GM15510 (cell line): ENCODE measurements around the gene EXOC4.

Source experiments
- POLR2A ChIP-seq: IDR thresholded peaks from 3 replicates; pipeline ENCODE4 v1.6.1; 2011; ENCODE audit warnings: borderline replicate concordance; ENCODE audit not compliant: insufficient read length; ENCODE audit errors: extremely low read depth

Gene EXOC4

DNA sequence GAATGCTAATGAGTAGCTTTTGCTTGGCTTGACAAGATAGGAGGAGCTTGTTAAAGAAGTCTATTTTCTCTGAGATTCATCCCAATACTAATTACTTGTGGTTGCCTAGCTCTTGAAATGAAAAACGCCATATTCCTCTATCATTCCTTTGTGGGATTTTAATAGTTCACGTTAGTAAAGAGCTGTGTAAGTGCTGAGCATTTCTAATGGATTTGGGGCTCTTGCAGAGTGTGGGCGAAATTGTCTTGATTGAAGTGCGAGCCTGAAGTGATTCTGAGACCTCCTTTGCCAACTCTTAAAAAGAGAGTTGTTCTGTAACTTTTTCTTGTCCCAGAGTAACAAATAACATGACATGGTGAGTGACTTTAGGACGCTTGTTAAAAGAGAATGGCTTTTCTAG lies 45.2 kb downstream of the EXOC4 start:
- TF ChIP-seq POLR2A: no peak

- no peak for TF ChIP-seq POLR2A
These were observed 46.8 kb downstream of the EXOC4 start for GRCh38 chr7:133299676-133300075.

GRCh38 chr7:133300088-133300487 lies 47.2 kb downstream of the EXOC4 start:
- TF ChIP-seq POLR2A: no peak

- no peak for TF ChIP-seq POLR2A
These were observed 47.9 kb downstream of the EXOC4 start for GRCh38 chr7:133300811-133301210.

DNA sequence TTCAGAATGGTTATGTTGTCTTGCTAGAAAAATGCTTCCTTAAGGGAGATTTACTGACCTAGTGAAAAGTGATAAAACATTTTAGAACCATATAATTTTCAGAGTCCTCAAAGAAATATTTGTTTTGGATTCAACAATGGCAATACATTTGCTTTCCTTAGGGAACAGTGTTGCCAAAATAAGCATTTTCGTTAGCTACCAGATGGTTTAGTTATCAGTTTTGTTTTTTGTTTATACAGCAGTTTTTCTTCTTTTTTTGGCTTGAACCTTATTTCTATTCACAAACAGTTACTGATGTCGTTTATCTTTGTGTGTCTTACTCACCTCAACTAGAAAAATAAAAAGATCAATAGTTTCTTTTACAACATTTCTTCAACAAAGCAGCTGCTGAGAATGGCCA lies 48.6 kb downstream of the EXOC4 start:
- TF ChIP-seq POLR2A: no peak

DNA sequence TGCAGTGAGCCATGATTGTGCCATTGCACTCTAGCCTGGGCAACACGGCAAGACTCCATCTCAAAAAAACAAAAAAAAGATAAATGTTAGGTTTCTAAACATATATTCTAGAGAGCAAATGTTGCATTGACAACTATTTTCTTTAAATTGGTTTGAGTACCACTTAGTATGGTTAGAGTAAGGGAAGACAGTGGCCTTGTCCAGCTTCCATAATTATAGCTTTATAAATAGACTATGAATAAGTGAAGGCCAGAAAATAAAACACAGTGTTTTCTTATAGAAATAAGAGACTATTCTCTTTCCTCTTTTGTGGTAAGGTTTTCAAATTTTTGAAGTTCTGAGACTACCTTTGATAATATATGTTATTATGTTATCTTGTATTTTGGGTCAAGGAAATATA lies 50.5 kb downstream of the EXOC4 start:
- TF ChIP-seq POLR2A: no peak

DNA sequence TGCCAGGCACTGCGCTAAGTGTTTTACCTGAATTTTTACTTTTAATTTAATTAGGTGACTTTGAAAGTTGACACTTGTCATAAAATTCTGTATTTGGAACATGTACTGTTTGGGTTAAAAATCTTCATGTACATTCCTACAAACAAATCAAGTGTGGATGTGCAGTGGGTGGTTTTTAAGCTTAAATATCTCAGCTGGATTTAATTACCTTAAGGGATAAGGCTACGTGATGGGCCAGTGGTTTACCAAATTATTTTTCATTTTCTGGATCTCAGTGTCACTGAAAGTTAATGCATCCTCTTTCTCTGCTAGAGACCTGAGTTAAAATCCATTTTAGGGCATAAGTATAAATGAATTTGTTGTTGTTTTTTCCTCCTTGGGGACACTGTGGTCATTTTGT lies 51.1 kb downstream of the EXOC4 start:
- TF ChIP-seq POLR2A: no peak

GRCh38 chr7:133309333-133309732 lies 56.5 kb downstream of the EXOC4 start:
- TF ChIP-seq POLR2A: no peak

DNA sequence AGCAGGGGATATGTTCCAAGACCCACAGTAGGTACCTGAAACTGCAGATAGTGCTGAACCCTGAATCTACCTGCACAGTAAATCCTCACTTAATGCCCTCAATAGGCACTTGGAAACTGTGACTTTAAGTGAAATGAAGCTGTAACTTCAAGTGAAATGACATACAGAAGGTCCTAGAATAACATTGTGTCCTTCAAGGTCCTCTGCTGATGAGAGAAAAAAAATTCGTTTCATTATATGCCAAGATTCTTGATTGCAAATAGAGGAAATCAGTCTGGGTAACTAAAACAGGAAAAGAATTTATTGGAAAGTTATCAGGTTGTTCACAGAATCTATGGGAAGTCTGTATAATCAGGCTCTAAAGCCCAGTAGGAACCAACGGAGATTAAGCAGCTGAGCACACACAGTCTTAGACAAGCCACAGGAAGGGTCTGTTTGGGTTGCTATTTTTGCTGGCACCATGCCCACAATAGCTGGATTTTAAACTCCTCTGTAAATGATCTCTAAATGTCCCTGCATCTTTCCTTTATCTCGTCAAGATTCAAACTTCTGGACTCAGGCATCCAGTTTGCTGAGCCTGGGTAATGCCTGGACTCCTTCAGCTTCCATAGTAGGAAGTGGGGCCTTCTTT lies 57.5 kb downstream of the EXOC4 start:
- TF ChIP-seq POLR2A: no peak

DNA sequence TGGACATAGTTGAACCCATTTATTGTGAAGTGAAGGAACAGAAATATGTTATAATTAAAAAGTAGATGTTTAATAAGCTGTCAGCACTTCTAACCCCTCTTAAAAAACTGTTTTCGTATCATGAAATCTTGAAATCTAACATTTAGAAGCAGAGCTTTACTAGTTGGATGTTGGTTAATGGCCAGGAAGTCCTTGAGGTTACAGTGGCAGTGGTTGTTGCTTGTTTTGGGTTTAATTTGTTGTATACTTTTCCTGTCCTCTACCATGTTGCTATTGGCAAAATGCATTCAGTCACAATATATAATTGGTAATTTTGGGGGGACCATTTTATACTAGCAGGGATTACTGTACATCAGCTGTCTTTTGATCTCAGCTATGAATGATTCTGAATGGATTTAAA lies 60.7 kb downstream of the EXOC4 start:
- TF ChIP-seq POLR2A: no peak

- TF ChIP-seq POLR2A: no peak
These were observed 61.2 kb downstream of the EXOC4 start for GRCh38 chr7:133314084-133314483.

GRCh38 chr7:133315332-133316040 lies 62.6 kb downstream of the EXOC4 start:
- no peak for TF ChIP-seq POLR2A

GRCh38 chr7:133319842-133320241 lies 67.0 kb downstream of the EXOC4 start:
- no peak for TF ChIP-seq POLR2A

DNA sequence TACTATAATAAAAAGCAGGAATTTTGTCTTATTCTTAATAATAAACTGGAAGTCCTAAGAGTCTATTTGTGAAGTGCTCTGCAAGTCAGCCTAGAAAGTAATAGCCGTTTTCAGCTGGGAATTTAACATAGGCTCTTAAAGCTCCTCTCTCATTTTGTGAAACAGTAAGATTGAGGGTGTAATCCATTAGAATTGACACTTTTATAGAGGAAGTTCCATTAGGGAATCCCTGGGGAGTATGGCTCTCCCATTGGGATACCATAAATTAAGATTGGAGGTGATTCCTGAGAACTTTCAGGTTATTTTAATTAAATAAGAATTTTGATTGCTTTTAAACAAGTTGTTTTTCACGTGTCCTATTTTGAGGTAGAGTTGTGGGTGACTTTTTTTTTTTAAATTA lies 68.0 kb downstream of the EXOC4 start:
- no peak for TF ChIP-seq POLR2A

GRCh38 chr7:133330085-133330484 lies 77.2 kb downstream of the EXOC4 start:
- TF ChIP-seq POLR2A: no peak

- no peak for TF ChIP-seq POLR2A
These were observed 79.0 kb downstream of the EXOC4 start for GRCh38 chr7:133331861-133332260.
